HL-60 (cell line): ENCODE results near the gene PNMA1.

ENCODE experiments used
- DNase-seq, 2 experiments: peaks; one replicate each; pipeline ENCODE4 v3.0.0-alpha.2; 2010 to 2020; ENCODE audit warnings: low read depth in 1 of 2, low spot score in 1 of 2
- H3K27ac ChIP-seq: fragments of 250-450 bp; sonication (Bioruptor Pico); replicated peaks from 2 replicates; pipeline ENCODE4 v1.5.1; 2020; ENCODE audit warnings: mild to moderate bottlenecking, moderate library complexity
- H3K27me3 ChIP-seq: fragments of 250-450 bp; sonication (Bioruptor Pico); 2 replicates; pipeline ENCODE4 v1.5.1; 2021; ENCODE audit warnings: mild to moderate bottlenecking, moderate library complexity; ENCODE audit not compliant: insufficient read depth, poor library complexity, severe bottlenecking
- H3K4me3 ChIP-seq: replicated peaks from 2 replicates; pipeline ENCODE4 v1.5.1; 2011; ENCODE audit warnings: mild to moderate bottlenecking, control low read depth, low read length; ENCODE audit not compliant: insufficient read depth
- GABPA ChIP-seq: IDR thresholded peaks from 2 replicates; pipeline ENCODE4 v1.6.1; 2012; ENCODE audit warnings: low read depth
- POLR2AphosphoS5 ChIP-seq: IDR thresholded peaks from 2 replicates; pipeline ENCODE4 v1.6.1; 2012; ENCODE audit warnings: low read depth
- REST ChIP-seq: IDR thresholded peaks from 2 replicates; pipeline ENCODE4 v1.6.1; 2012; ENCODE audit warnings: low read depth; ENCODE audit not compliant: insufficient replicate concordance
- SPI1 ChIP-seq: IDR thresholded peaks from 2 replicates; pipeline ENCODE4 v1.6.1; 2012; ENCODE audit warnings: low read depth, mild to moderate bottlenecking, borderline replicate concordance
- TF ChIP-seq, protein P1 (sequence below): IDR thresholded peaks from one replicate; pipeline ENCODE4 v1.5.1; 2011; ENCODE audit warnings: low read length, control low read depth, inconsistent platforms; ENCODE audit not compliant: insufficient read depth

Gene PNMA1

DNA sequence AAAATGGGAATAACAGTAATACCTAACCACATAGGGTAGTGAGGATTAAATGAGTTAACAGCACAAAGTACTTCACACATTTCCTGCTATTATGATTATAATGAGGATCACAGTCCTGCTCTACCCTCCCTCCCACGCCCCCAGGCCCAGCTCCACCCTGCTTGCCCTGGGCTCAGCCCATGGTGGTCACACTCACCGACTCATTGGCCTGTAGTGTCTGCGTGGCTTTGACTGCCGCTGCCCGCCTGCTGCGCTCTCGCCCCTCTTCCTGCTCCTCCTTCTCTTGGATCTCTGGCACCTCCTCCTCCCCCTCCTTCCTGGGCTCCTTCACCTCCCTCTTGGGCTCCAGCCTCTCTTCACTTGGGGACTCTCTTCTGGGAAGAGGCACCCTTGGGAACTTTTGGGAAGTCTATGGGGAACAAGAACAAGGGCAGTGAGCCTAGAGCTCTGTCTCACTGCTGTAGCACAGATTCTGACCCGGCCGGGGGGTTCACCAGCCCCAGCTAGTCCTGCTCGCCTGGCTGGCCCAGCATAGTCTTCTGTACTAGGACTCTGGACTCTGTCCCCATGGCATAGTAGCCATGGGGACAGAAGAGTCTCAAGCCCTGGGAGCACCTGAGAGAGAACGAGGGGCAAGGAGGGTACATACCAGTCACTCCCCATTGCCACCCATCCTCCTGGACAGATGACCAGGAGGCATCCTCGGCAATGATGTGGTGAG lies 7.1 kb upstream of the PNMA1 start:
- TF ChIP-seq GABPA: no peak
- TF ChIP-seq REST: no peak
- TF ChIP-seq, protein P1, sequence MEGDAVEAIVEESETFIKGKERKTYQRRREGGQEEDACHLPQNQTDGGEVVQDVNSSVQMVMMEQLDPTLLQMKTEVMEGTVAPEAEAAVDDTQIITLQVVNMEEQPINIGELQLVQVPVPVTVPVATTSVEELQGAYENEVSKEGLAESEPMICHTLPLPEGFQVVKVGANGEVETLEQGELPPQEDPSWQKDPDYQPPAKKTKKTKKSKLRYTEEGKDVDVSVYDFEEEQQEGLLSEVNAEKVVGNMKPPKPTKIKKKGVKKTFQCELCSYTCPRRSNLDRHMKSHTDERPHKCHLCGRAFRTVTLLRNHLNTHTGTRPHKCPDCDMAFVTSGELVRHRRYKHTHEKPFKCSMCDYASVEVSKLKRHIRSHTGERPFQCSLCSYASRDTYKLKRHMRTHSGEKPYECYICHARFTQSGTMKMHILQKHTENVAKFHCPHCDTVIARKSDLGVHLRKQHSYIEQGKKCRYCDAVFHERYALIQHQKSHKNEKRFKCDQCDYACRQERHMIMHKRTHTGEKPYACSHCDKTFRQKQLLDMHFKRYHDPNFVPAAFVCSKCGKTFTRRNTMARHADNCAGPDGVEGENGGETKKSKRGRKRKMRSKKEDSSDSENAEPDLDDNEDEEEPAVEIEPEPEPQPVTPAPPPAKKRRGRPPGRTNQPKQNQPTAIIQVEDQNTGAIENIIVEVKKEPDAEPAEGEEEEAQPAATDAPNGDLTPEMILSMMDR: no peak
- no peak for TF ChIP-seq SPI1
- no peak for TF ChIP-seq POLR2AphosphoS5
- Histone ChIP-seq H3K27me3 (no peaks in the 10 kb centered on the region), H3K27ac (no peak overlapping the region), H3K4me3 (no peak overlapping the region)
- no peak for DNase-seq

- Histone ChIP-seq H3K27ac (no peak overlapping the region), H3K27me3 (no peaks in the 10 kb centered on the region), H3K4me3 (no peak overlapping the region)
- no peak for DNase-seq
- no peak for TF ChIP-seq GABPA
- TF ChIP-seq REST: no peak
- TF ChIP-seq SPI1: no peak
- no peak for TF ChIP-seq POLR2AphosphoS5
- TF ChIP-seq, protein P1: no peak
These were observed 6.5 kb upstream of the PNMA1 start for GRCh38 chr14:73720636-73721035.

DNA sequence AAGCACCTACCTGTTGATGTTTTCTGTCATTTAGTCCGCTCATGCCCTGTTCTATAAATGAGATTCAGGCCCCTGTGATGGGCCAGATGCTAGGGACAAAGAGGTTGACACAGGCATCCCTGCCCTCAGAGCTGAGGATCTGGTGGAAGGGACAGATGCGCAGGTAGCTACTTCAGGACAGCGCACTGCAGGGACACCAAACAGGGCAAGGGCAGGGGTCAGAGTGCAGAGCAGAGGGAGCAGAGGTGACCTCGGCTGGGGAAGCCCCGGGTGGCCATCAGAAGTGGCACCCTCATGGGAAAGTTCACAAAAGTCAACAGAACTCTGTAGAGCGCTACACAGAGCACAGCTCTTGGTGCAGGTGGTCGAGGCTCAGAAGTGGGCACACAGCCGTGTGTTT lies 5.6 kb upstream of the PNMA1 start:
- H3K27me3 ChIP-seq: no peaks in the 10 kb centered on the region
- no peak overlapping the region for H3K4me3 ChIP-seq
- no peak for DNase-seq
- TF ChIP-seq GABPA (no peak), REST (no peak), POLR2AphosphoS5 (no peak), SPI1 (no peak)
- TF ChIP-seq, protein P1: no peak
- H3K27ac ChIP-seq: no peak overlapping the region
